T-helper 1 cell treated with Interleukin-12 subunit alpha and Interleukin-12 subunit beta and Interleukin-4 antibody, amounts not matched to agents 30 ng/mL and 1 ng/mL, for 36 hours (primary cell): ENCODE measurements around the gene SESN1. TPM values are rescaled to one million over a fixed set of nuclear protein-coding genes. Genes with fewer than 3 reads are reported as not detected.
"Not testable (repeated sequence)": the region's sequence is repeated elsewhere in the genome, so short reads cannot be mapped to it uniquely, and the experiment has no call there.

Source experiments
- intact Hi-C: fragments of 100-400 bp; cut with micrococcal nuclease; formaldehyde crosslinking; loops from one replicate; pipeline ENCODE4 v1.15.1; 2024
- total RNA-seq: library from RNA; stranded (reverse); gene quantifications from 2 replicates; pipeline ENCODE4 v1.2.3, GENCODE V29; 2022

The SESN1 gene
- total RNA-seq, 1 donor from 2014 or later: 19.0 TPM

- intact Hi-C loops: loop anchor here (5.0 to 10.0 kb wide), 7 partner anchors 85 to 1185 kb away; partner anchors contain the start of genes AK9, CDC40, FIG4 and PPIL6
These were observed 87.1 kb downstream of the SESN1 start for GRCh38 chr6:109007521-109007920.

GRCh38 chr6:109006818-109007217 is 87.8 kb downstream of the SESN1 start:
- intact Hi-C loops: loop anchor here (5.0 to 10.0 kb wide), 7 partner anchors 85 to 1185 kb away; partner anchors contain the start of genes AK9, CDC40, FIG4 and PPIL6

- intact Hi-C loops: loop anchor here (10.0 kb wide), 2 partner anchors 692 to 738 kb away; partner anchors contain the start of genes AK9, FIG4 and SNX3
These were observed 91.8 kb downstream of the SESN1 start for GRCh38 chr6:109002882-109003281.

- intact Hi-C loops: loop anchor here (10.0 kb wide), 2 partner anchors 693 to 737 kb away; partner anchors contain the start of genes AK9, FIG4 and SNX3
These were observed 92.5 kb downstream of the SESN1 start for GRCh38 chr6:109002051-109002697.

GRCh38 chr6:109001291-109001894 is 93.3 kb downstream of the SESN1 start:
- intact Hi-C loops: loop anchor here (2.0 to 10.0 kb wide), 3 partner anchors 13 to 737 kb away; partner anchors contain the start of genes AK9, FIG4 and SNX3

- intact Hi-C loops: loop anchor here (2.0 to 10.0 kb wide), 3 partner anchors 15 to 735 kb away; partner anchors contain the start of genes AK9, FIG4 and SNX3
These were observed 94.4 kb downstream of the SESN1 start for GRCh38 chr6:109000289-109000688.

GRCh38 chr6:108999428-108999827 is 95.2 kb downstream of the SESN1 start:
- intact Hi-C loops: no loop called here

- intact Hi-C loops: no loop called here
These were observed 96.2 kb downstream of the SESN1 start for GRCh38 chr6:108998485-108998884.

- intact Hi-C loops: no loop called here
These were observed 98.4 kb downstream of the SESN1 start for GRCh38 chr6:108996208-108996607.

- intact Hi-C loops: no loop called here
These were observed 99.3 kb downstream of the SESN1 start for GRCh38 chr6:108995296-108995695.

- intact Hi-C loops: no loop called here
These were observed 100.8 kb downstream of the SESN1 start for GRCh38 chr6:108993876-108994275.

GRCh38 chr6:108989700-108990099 is 104.9 kb downstream of the SESN1 start:
- intact Hi-C loops: no loop called here

- intact Hi-C loops: no loop called here
These were observed 105.9 kb downstream of the SESN1 start for GRCh38 chr6:108988765-108989164.

- intact Hi-C loops: no loop called here
These were observed 106.3 kb downstream of the SESN1 start for GRCh38 chr6:108988296-108988695.

- intact Hi-C loops: no loop called here
These were observed 107.5 kb downstream of the SESN1 start for GRCh38 chr6:108987156-108987555.

GRCh38 chr6:108985301-108985700 is 109.3 kb downstream of the SESN1 start:
- intact Hi-C loops: no loop called here

- intact Hi-C loops: no loop called here
These were observed 111.5 kb downstream of the SESN1 start for GRCh38 chr6:108983151-108983550.

- intact Hi-C loops: no loop called here
These were observed 112.2 kb downstream of the SESN1 start for GRCh38 chr6:108982154-108983113.

- intact Hi-C loops: not testable (repeated sequence)
These were observed 116.0 kb downstream of the SESN1 start for GRCh38 chr6:108978638-108979037.

GRCh38 chr6:108974201-108974600 is 120.4 kb downstream of the SESN1 start:
- intact Hi-C loops: no loop called here

- intact Hi-C loops: no loop called here
These were observed 124.9 kb downstream of the SESN1 start for GRCh38 chr6:108969776-108970175.
